C4-2B (cell line): ENCODE measurements around the gene GALNT16.

Source experiments
- H3K27ac ChIP-seq: fragments of 450-650 bp; 2 replicates; pipeline ENCODE4 v1.5.1; 2017
- CTCF ChIP-seq: fragments of 450-650 bp; conservative IDR thresholded peaks from 2 replicates; pipeline ENCODE4 v1.5.1; 2017; ENCODE audit warnings: mild to moderate bottlenecking
- ZFX ChIP-seq: fragments of 450-650 bp; IDR thresholded peaks from 2 replicates; pipeline ENCODE4 v1.6.1; 2017

The GALNT16 gene

GRCh38 chr14:69358966-69359365 is 99.0 kb downstream of the GALNT16 start:
- no peak for TF ChIP-seq ZFX
- no peak for TF ChIP-seq CTCF
- no peak overlapping the region for H3K27ac ChIP-seq

GRCh38 chr14:69360438-69361108 is 100.6 kb downstream of the GALNT16 start:
- H3K27ac ChIP-seq = no peak overlapping the region
- TF ChIP-seq ZFX (no peak), CTCF (no peak)

- no peak overlapping the region for H3K27ac ChIP-seq
- TF ChIP-seq ZFX (no peak), CTCF (no peak)
Measured at GRCh38 chr14:69363055-69363454, 103.1 kb downstream of the GALNT16 start.

GRCh38 chr14:69363964-69364363 is 104.0 kb downstream of the GALNT16 start:
- H3K27ac ChIP-seq = no peak overlapping the region
- TF ChIP-seq ZFX = no peak
- TF ChIP-seq CTCF = no peak

GRCh38 chr14:69364378-69364777 is 104.4 kb downstream of the GALNT16 start:
- no peak for TF ChIP-seq CTCF
- no peak for TF ChIP-seq ZFX
- H3K27ac ChIP-seq = no peak overlapping the region

- no peak overlapping the region for H3K27ac ChIP-seq
- no peak for TF ChIP-seq ZFX
- no peak for TF ChIP-seq CTCF
Measured at GRCh38 chr14:69366069-69366468, 106.1 kb downstream of the GALNT16 start.

GRCh38 chr14:69366761-69367160 is 106.8 kb downstream of the GALNT16 start:
- TF ChIP-seq CTCF = no peak
- no peak for TF ChIP-seq ZFX

More at GRCh38 chr14:69366761-69367160, 106.8 kb downstream of the GALNT16 start:
- no peak overlapping the region for H3K27ac ChIP-seq
